Measurements from ENCODE around the gene TRAF5.

DNA sequence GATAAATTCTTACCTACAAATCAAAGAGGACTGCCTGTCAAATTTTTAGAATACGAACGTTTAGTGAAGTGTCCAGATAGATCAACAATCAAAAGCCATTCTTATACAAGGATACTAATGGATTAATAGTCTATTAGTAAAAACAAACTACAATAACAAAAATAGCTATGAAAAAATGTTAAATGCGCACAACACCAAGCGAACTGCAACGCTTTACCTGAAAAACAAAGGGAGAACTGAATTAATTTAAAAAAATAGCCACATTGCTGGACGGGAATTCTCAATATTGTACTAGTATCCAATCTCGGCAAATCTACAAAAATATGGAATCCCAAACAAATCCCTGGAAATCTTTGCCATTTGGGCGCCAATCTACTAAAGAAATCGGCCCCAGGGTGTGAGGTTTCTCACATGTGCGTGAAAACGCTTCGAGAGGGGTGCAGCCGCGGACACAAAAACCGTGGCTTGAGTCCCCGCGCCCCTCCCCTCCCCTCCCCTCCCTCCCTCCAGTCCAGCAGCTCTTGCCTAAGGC, 55.6 kb downstream of the TRAF5 start:
- TF ChIP-seq PAX5 (IDR thresholded peaks at IDR 0.05; ENCODE audit: insufficient read depth, low read length, severe bottlenecking), result no peak
- no peak for TF ChIP-seq POLR2A (IDR thresholded peaks at IDR 0.05; ENCODE audit: low read depth, low read length)
